Measurements from ENCODE around the gene RNF11. TPM values are rescaled to one million over a fixed set of nuclear protein-coding genes. Genes with fewer than 3 reads are reported as not detected.
A peak's percentile ranks its signal among the peaks of the same experiment; 100 is the strongest.

RNF11 gene
- total and polyA plus RNA-seq, 12 donors = 32.6 to 142 (median 117) TPM

- 78 to 83% (median 80%) methylated on average over 25 of the region's 25 CpGs for WGBS, 4 donors
- Histone ChIP-seq H3K4me3 (peak overlapping the region in 2 of 4 donors; percentile 28 to 55), H3K27ac (no peak overlapping the region), H3K9me3 (replicated peaks in 1 of 3) (no peaks in the 10 kb centered on the region), H3K27me3 (no peaks in the 10 kb centered on the region), H3K36me3 (replicated peaks in 1 of 2) (no peaks in the 10 kb centered on the region), H3K4me1 (replicated peaks in 1 of 2) (no peaks in the 10 kb centered on the region)
- TF ChIP-seq POLR2A (IDR thresholded peaks at IDR 0.05) (no peak), CTCF (IDR thresholded peaks at IDR 0.05) (no peak)
- peak in 1 of 7 donors; percentile 29 for DNase-seq
- intact Hi-C loops (cut with DNase I) = loop anchor here (5.0 to 10.0 kb wide), 2 partner anchors 63 to 105 kb away; partner anchors contain the start of gene RNF11 (in 1 of the 2)
Observed at GRCh38 chr1:51297401-51298321, 61.6 kb downstream of the RNF11 start.

- no peak for TF ChIP-seq POLR2A (IDR thresholded peaks at IDR 0.05)
- no peak for TF ChIP-seq CTCF (IDR thresholded peaks at IDR 0.05)
- Histone ChIP-seq H3K27ac (no peak overlapping the region), H3K4me3 (no peak overlapping the region), H3K9me3 (replicated peaks in 1 of 3) (no peaks in the 10 kb centered on the region), H3K36me3 (replicated peaks in 1 of 2) (no peaks in the 10 kb centered on the region), H3K27me3 (no peaks in the 10 kb centered on the region), H3K4me1 (replicated peaks in 1 of 2) (no peaks in the 10 kb centered on the region)
- DNase-seq = no peak
- WGBS, 4 donors = 87 to 93% (median 92%) methylated on average over 4 of the region's 4 CpGs
- intact Hi-C loops (cut with DNase I) = loop anchor here (5.0 to 10.0 kb wide), 2 partner anchors 64 to 106 kb away; partner anchors contain the start of gene RNF11 (in 1 of the 2)
Observed at GRCh38 chr1:51298322-51298705, 62.2 kb downstream of the RNF11 start.

- Histone ChIP-seq H3K27ac (no peak overlapping the region), H3K27me3 (no peaks in the 10 kb centered on the region), H3K4me1 (replicated peaks in 1 of 2) (peaks cover 0 to 4% of the 10 kb centered on the region in 2 donors), H3K4me3 (no peak overlapping the region), H3K9me3 (replicated peaks in 1 of 3) (no peaks in the 10 kb centered on the region), H3K36me3 (replicated peaks in 1 of 2) (no peaks in the 10 kb centered on the region)
- intact Hi-C loops (cut with DNase I) = loop anchor here (5.0 to 10.0 kb wide), 2 partner anchors 65 to 107 kb away; partner anchors contain the start of gene RNF11 (in 1 of the 2)
- no peak for DNase-seq
- no peak for TF ChIP-seq CTCF (IDR thresholded peaks at IDR 0.05)
- TF ChIP-seq POLR2A (IDR thresholded peaks at IDR 0.05) = no peak
- WGBS, 4 donors = 92 to 96% (median 95%) methylated on average over 3 to 11 of the region's 11 CpGs
Observed at GRCh38 chr1:51299185-51299885, 63.3 kb downstream of the RNF11 start.
